Daoy (cell line): Measurements from ENCODE around the gene FAM149B1. TPM values are rescaled to one million over a fixed set of nuclear protein-coding genes. Genes with fewer than 3 reads are reported as not detected.
"Not testable (repeated sequence)": the region's sequence is repeated elsewhere in the genome, so short reads cannot be mapped to it uniquely, and the experiment has no call there.

ENCODE experiments used
- DNase-seq: peaks from one replicate; pipeline ENCODE4 v3.0.0-alpha.2; 2015; ENCODE audit warnings: low read depth
- total RNA-seq: library from RNA; depleted of rRNA; stranded (reverse); fragments of >200 nt; shearing (Covaris generic); gene quantifications from 2 replicates; pipeline ENCODE4 v1.2.3, GENCODE V29; 2014

The FAM149B1 gene
- total RNA-seq, 1 experiment from 2014 or later = 7.4 TPM

DNA sequence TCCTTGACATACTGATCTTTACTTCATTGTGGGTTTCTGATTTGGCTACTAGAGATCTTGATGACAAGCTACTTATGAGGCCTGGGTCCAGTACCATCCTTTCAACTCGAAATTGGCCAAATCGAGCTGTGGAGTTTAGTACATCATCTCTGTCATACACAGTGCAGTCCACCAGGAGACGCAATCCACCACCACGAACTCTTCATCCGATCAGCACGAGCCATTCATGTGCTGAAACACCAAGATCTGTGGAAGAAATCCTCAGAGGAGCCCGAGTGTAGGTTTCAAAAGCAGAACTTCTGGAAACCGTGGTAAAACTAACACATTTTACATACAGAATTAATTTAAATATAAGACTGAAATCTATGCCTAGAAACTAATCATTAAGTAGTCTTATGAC lies 65.0 kb downstream of the FAM149B1 start:
- DNase-seq = no peak

DNA sequence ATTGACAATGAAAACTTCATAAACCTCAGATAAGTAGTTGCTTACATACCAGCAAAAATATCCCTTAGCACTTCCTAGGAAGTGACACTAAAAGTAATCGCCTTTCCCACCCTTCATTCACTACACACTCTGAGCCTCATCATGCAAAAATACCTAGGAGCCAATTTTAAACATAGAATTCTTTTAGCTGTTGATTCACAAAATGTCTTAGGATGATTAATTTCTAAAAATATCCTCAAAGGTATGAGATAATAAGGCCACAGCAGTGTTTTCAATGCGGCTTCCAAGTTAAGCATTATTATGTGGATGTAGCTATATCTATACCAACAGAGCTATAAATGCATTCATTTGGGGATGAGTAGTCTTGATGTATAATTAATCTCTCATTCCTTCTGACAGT lies 66.0 kb downstream of the FAM149B1 start:
- DNase-seq = no peak

DNA sequence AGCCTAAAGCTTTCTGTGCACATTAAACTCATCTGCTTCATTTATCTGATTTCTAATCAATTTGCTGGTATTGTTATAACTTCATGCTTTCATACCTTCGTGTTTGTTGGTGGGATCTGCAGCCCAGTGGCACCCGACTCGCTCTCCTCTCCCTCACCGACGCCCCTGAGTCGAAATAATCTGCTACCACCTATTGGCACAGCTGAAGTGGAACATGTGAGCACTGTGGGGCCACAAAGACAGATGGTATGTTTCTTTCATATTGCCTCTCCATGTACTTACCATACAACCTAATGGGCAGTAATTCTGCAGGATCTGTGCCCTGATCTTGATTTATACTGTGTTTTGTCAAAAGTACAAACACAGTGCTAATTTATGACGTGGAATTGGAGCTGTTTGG lies 66.8 kb downstream of the FAM149B1 start:
- DNase-seq = no peak

DNA sequence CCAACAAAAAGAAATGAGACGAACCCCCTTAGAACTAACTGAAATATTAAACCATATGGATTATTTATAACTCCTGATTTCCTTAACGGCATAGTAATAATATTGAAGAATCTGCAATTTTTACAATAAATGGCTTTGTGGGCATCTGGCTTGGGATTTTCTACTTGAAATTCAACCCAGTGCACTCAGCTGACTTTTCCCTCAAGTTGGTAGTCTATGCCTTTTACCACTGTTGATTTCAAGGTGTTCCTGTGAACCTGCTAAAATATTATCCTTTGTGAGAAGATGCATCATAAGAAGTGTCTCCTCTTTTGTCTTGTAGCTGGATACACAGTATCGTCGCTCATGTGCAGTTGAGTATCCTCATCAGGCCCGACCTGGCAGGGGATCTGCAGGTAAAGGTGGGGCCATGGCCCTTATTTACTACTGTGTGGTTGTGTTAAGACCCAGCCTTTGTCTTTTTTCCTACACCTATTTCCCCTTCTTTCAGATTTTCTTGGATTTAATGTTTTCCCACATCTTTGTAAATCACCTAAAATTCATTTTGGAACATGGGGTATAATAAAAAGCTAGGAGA lies 71.2 kb downstream of the FAM149B1 start:
- no peak for DNase-seq

DNA sequence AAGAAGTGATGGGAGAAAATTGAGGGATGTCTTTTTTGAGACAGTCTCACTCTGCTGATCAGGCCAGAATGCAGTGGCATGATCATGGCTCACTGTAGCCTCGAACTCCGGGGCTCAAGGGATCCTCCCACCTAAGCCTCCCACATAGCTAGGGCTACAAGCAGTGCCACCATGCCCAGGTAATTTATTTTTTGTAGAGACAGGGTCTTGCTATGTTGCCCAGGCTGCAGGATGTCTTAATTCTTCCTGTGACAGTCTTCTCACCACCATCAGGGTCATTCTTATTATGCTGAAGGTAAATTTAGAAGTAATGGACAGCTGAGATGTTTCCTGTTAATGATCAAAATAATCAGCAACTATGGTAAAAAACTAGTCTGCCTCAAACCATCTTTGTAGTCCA lies 72.0 kb downstream of the FAM149B1 start:
- DNase-seq = no peak

DNA sequence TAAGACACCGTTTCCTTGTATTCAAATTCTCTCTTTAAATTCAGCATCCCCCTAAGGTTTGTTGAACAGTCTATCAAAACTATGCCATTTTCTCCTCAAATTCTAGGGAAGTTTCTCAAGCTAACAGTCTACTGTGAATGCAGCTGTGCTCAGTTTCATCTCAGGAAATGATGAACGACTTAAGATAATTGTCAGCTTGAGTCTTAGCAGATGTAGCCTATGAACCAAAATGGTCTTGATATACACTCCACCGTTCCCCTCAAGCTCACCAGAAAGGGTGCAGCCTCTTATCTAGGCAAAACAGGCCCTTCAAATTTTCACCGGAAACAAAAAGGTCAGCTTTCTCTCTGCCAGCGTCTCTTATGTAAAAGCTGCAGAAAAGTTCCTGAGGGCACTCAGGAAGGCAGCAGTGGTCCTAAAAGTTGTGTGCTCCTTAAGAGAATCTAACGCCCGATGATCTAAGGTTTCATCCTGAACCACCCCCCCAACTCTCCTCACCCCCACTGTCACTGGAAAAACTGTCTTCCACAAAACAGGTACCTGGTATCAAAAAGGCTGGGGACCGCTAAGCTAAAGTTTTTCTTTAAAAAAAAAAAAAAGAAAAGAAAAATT lies 77.1 kb downstream of the FAM149B1 start:
- no peak for DNase-seq

DNA sequence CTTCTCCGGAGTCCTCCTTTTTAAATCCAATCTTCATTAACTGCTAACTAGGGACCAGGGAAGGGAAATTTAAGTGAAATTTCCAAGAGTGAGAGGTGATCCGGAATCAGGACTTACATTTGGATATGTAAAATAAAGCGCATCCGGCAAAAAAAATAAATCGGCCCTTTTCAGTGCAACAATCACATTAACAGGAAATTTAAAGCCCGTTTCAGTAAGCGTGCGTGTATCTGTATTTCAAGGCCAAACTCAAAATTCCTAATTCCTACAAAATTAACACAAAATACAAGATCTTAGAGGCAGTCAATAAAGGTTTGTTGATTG lies 78.4 kb downstream of the FAM149B1 start:
- no peak for DNase-seq

DNA sequence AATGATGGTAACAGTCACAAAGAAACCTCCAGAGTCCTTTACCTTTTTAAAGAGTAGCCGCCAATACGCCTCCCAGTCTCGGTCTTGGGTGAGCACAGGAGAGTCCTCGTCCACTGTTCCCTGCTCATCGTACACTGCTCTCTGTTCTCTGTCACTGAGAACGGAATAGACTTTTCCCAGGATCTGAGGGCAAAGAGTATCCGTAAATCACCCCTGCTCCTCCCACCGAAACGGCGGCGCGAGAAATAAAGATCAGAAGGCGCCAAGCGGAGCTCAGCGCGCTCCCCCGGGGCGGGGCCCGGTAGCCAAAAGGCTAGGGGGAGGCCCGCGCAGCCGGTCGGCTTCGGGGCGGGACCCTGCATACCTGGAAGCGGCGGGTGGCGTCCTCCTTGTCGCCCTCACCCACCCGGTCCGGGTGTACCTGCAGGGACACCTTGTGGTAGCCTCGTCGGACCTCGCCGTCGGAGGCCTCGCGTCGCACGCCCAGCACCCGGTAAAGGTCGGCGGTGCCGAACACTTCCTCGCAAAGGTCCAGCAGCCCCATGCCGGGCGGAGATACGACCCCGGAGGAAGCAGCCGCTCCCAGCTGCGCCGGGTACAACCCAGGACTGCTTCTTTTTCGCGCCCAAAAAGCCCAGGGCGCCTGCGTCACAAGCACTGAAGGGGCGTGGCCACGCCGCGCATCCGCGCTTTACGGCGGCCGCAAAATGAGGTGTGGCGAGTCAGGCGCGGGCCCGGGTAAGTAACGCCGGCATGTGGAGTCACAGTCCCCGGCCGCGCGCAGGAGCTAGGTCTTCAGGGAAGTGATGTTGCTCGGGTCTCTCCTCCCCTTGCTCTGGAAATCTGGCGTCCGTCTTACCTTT lies 79.0 kb downstream of the FAM149B1 start, which contains the start of gene DNAJC9:
DNAJC9 (minus strand) TSS at position 610 of the 863 bp plus-strand sequence; CDS start at position 544, 66 bp downstream.
- DNase-seq = peak; percentile 96

DNA sequence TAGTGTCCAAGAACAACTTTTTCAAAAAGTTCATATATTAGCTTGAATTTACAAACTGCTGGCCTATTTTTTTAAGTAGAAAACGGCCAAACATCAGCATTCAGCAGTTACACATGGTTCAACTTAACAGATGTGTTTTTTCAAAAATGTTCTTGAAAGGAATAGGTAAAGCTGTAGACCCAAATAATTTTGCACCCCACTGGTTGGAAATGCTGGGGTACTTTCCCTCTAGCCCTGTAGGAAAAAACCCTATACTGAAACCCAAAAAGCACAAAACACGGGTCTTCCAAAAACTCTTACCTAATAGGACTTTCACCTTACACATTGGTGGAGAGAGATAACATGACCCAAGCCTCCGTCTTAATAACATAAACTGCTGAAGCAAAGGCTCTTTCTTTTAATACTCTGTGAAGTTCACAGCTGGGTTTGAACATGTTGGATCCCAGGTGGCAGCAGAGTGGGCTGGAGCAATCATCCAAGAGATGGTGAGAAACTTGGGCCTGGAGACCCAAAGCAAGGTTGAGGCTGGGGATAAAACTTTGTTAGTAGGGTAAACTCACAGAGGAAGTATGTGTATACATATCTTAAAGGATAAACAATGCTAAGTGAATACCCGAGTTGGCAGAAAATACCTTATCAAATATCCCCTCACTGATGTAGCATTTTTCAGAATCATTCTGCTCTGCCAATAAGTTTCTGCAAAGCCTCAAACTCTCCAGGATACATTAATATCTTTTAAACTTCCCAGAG lies 79.8 kb downstream of the FAM149B1 start:
- DNase-seq = no peak

DNA sequence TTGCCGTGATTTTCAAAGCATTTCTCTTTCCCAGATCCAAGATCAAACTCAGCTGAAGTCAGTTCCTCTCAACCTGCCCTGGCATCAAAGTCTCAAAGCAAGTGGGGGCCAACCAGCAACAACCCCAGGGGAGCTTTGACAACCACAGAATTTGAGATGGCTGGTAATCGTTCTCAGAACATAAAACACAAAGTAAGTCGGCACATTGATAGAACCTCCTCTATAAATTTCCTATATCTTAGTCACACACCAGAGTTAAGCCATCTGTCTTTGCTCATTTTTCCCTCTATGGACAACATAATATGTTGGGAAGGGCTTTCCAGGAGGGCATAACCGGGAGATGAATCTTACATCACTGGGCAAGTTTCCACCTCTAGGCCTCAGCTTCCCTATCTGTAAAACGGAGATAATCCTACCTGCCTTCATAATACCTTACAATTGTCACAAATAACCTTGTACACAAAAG lies 80.4 kb downstream of the FAM149B1 start:
- DNase-seq = no peak

DNA sequence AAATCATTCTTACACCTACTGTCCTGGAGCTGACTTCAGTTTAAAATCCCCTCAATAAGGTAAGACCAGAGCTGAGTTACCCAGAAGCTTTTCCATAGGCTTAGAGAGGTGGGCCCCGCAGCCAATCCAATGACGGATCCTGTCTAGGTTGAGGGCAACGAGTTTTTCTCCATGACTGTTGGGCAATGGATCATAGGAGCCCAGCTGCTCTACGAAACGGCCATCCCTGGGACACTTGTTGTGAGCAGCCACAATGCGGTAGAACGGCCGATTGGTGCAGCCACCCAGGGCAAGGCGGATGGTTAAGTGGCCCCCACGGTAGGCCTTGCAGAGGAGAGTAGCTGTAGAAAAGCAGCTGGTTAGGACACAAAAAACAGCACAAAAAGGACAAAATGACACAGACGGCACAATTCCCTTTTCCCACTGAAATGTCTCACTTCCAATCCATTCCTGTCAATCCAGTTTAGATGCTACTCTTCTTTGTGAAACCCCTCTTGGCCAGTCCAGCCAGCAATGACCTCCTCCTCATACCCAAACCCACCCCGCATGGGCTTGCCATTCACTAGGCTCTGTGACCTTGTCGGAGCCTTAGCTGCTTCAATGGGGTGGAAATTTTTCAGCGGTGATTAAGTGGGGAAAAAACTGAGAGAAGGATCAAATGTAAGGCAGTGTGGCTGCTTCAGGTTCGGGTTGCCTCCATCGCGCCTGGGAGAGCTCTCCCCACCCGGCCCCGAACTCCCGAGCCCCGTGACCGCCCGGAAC lies 83.9 kb downstream of the FAM149B1 start:
- peak; percentile 11 for DNase-seq

DNA sequence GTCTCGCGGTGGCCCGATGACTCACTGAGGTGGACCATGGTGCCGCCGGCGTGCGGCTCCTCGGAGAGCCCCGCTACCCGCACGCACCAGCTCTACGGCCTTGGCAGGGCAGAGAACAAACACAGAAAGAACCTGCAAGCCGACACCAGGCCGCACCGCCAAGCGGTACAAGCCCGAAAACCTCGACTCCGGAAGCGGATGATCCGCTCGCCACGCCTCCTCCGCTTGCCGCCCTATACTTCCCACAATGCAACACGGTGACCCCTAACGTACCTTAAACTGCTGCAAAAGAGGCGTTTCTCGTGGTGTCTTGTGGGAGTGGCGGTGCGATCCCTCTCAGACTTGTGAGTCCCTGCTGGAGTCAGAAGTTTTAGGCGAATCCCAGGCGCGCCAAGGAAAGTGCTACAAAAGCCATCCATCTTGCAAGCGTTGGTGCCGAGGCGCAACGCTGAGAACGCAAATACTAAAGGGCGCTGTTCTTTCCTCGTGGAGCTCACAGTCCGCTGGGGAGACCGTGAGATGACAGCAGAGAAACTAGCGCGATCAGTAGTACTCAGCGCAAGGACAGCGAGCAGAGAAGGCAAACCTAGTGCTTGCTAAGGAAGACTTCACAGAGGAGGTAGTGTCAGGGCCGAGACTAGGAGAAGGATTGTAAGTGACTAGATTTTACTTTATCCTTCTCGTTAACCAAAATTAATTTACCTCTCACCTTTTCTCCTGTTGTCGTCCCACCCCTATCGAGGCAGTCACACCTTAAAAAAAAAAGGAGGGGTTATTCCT lies 84.7 kb downstream of the FAM149B1 start, which contains the start of gene MRPS16:
MRPS16 (minus strand) TSS at position 200 of the 780 bp plus-strand sequence; CDS start at position 38, 162 bp downstream.
- DNase-seq = peak; percentile 96

DNA sequence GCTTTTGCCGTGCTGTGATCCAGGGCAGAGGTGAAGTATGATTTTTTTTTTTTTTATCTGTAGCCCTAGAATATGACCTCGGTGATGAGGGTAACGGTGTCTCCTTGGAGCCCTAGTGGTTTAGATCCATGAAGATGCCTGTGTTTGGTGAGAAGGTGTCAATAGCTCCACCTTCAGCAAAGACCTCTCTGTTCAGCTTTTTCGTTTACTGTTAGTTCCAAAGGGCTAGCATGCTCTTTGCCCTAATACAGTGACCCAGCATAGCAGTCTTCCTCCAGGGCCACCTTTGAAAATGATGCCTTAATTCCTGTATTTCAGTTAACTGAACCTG lies 85.3 kb downstream of the FAM149B1 start:
- no peak for DNase-seq

DNA sequence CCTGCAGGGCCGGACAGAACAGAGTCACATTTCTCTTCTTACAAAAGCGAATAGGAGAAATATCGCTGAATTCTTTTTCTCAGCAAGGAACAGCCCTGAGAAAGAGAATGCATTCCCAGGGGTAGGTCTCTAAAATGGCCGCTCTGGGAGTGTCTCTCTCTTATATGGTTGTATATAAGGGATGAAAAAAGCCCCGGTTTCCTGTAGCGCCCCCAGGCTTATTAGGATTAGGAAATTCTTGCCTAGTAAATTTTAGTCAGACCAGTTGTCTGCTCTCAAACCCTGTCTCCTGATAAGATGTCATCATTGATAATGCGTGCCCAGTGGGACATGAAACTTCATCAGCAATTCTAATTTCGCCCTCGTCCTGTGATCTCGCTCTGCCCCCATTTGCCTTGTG lies 90.7 kb downstream of the FAM149B1 start:
- DNase-seq = not testable (repeated sequence)

DNA sequence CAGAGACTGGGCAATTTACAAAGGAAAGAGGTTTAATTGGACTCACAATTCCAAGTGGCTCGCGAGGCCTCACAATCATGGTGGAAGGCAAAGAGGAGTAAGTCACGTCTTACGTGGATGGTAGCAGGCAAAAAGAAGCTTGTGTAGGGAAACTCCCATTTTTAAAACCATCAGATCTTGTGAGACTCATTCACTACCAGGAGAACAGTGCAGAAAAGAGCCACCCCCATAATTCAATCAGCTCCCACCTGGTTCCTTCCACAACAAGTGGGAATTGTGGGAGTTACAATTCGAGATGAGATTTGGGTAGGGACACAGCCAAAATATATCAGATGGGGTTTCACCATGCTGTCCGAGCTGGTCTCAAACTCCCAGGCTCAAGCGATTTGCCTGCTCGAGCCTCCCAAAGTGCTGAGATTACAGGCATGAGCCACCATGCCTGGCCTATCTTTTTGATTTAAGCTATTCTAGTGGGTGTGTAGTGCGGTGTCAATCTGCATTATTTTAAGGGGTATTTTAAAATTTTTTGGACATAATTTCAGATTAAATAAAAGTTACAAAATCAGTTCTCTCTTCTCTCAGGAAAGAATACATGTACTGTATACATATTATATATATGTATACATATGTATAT lies 93.6 kb downstream of the FAM149B1 start:
- no peak for DNase-seq

DNA sequence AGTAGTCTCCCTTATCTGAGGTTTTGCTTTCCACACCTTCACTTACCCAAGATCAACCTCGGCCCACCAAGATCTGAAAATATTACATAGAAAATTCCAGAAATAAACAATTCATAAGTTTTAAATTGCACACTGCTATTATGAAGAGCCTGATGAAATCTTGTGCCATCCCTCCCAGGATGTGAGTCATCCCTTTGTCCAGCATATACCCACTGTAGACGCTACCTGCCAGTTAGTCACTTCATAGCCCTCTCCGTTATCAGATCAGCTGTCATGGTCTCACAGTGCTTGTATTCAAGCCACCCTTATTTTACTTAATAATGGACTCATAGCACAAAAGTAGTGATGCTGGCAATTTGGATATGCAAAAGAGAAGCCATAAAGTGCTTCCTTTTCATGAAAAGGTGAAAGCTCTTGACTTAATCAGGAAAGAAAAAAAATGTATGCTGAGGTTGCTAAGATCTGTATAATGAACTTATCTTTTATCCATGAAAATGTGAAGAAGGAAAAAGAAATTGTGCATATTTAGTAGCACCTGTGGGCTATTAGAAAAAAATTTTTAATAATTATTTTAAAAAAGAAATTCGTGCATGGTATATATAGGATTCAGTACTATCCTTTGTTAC lies 94.3 kb downstream of the FAM149B1 start:
- DNase-seq = peak; percentile 81

DNA sequence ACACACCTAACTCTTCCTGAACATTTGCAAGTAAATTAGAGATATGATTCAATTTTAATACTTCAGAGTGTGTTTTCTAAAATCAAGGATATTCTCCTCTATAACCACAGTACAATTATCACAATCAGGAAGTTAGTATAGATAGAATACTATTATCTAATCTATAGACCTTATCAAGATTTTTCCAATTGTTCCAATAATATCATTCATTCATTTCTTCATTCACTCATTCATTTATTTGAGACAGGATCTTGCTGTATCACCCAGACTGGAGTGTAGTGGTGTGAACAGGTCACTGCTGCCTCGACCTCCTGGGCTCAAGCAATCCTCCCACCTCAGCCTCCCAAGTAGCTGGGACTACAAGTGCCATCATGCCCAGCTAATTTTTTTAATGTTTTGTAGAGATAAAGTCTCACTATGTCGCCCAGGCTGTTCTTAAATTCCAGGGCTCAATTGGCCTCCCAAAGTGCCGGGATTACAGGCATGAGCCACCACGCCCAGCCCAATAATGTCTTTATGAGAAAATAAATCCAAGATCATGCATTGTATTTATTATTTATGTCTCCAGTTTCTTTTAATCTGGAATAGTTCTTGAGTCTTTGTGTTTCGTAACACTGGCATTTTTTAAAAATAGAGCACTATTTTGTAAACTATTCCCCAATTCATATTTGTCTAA lies 95.1 kb downstream of the FAM149B1 start:
- no peak for DNase-seq

DNA sequence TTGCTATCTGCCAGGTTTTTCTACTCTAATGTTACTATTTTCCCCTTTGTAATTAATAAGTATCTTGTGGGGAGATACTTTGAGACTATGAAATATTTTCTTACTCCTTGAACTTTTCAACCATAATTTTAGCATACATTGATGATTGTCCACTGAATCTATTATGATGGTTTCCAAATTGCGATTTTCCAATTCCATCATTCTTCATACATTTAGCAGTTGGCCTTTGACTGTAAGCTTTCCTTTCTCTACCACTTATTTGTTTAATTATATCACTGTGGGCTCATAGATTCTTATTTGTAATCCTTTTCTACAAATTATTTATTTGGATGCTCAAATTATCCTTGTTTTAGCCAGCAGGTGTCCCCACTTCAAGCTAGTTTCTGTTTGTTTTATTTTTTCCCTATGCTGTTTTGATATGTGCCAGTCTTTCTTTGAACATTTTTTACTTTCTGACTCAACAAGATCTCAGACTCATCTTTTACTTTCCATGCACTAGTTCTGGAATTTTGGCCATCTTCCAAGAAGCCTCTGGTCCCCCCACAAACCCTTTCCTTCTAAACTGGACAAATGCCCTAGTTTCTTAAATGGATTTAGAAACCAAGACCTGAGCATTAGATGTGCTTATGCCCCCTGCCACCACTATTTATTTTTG lies 95.9 kb downstream of the FAM149B1 start:
- no peak for DNase-seq

DNA sequence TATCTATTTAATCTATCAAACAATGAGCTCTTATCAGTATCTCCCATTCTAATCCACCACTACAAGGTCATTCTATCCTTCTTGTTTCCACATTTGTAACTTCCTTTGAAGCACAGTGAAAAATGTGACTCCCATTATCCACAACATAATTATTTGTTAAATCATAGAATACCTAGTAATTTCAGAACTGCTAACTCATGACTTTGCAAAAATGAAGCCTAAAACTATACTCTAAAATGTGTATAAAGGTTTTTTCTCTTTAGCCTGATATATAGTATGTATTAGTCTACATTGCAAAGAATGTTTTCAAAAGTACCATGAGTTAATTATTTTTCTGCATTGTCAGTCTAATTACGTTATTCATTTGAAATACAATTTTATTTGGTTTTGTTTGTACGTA lies 96.5 kb downstream of the FAM149B1 start:
- no peak for DNase-seq
